Renal pelvis (tissue), 12 donors: Measurements from ENCODE around the gene TEDDM1. TPM values are rescaled to one million over a fixed set of nuclear protein-coding genes. Genes with fewer than 3 reads are reported as not detected.
"Not testable (repeated sequence)": the region's sequence is repeated elsewhere in the genome, so short reads cannot be mapped to it uniquely, and the experiment has no call there.

ENCODE experiments used
- DNase-seq: peaks from one replicate; pipeline ENCODE4 v3.0.0-alpha.2; 2013
- long read RNA-seq, 16 experiments: transcript quantifications; one replicate each; lab custom pipeline, GENCODE V29; 2026
- polyA plus RNA-seq, 3 donors: library from polyadenylated mRNA; unstranded; fragments of 120-200 nt; gene quantifications; one replicate each; pipeline ENCODE4 v1.2.1, GENCODE V29; 2013; ENCODE audit not compliant: insufficient read length in 3 of 3

The TEDDM1 gene, protein sequence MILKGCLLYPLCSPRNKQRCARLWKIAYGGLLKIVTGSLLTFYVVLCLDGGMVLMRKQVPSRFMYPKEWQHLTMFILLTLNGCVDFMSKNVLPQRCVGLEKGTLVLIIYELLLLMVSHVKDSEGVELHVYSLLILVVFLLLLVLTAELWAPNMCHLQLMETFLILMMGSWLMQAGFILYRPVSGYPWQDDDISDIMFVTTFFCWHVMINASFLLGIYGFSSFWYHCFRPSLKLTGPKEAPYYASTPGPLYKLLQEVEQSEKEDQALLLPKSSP
- under 1 TPM; 0.07 to 0.22 (median 0.21) TPM for polyA plus RNA-seq
- long read RNA-seq, donor 1: 0 reads
- long read RNA-seq, donor 2, partial matches to known transcripts: 0 of 1 reads
- long read RNA-seq, donor 2, other reads (novel, unspliced or antisense): 0 of 1 reads
- long read RNA-seq, donor 3: 0 reads
- long read RNA-seq, donor 4, partial matches to known transcripts: 0 of 1 reads
- long read RNA-seq, donor 4, other reads (novel, unspliced or antisense): 0 of 1 reads
- long read RNA-seq, donor 5: 0 reads
- long read RNA-seq, donor 6: 0 reads
- long read RNA-seq, donor 7: 0 reads
- long read RNA-seq, donor 8: 0 reads
- long read RNA-seq, donor 9: 0 reads
- long read RNA-seq, donor 10, partial matches to known transcripts: 0 of 1 reads
- long read RNA-seq, donor 10, other reads (novel, unspliced or antisense): 0 of 1 reads
- long read RNA-seq, donor 11: 0 reads
- long read RNA-seq, donor 12: 0 reads
- long read RNA-seq, donor 13: 0 reads
- long read RNA-seq, donor 14: 0 reads
- long read RNA-seq, donor 15: 0 reads
- long read RNA-seq, donor 16: 0 reads

DNA sequence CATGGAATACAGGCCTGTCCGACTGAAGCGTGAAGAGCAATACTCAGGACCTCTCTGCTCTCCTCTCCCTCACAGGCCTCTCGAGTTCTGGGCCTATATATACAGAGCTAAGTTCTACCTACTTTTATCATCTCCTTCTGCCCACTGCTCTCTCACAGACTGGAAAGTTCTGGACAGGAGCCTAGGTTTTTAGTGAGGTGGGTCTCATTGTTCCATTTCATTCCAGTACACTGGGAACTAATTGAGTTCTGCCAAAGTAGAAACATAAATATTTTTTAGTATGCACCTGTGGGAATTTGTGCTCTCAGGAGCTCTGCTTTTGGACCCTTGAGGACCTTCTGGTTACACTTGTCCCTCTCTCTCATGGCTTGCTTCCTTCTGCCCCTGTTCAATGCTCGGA lies at the start of gene TEDDM1:
TEDDM1 (minus strand) TSS at position 101 of the 400 bp plus-strand sequence. CDS start 182 bp downstream, outside the sequence.
- DNase-seq: no peak

DNA sequence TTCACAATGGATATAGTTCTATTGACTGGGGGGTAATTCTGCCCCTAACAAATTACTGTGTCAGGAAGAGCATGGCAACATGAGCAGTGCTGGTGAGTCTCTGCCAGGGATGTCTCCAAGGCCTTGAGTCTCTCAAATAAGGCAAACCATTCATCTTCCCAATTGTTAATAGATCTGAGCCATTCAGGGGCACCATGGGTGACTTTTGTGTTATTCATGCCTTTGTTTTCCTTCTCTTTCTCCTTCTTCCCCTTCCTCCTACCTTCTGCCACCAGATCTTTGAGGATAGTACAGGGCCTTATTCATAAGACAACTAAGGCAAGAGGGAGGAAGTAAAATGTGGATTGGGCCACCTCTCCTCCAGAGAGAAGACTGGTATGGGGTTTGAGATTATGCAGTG lies 49.6 kb upstream of the TEDDM1 start, which contains the start of gene RGSL1:
RGSL1 (plus strand) TSS at position 60 of the 400 bp plus-strand sequence; CDS start at position 80, 20 bp downstream.
- no peak for DNase-seq

DNA sequence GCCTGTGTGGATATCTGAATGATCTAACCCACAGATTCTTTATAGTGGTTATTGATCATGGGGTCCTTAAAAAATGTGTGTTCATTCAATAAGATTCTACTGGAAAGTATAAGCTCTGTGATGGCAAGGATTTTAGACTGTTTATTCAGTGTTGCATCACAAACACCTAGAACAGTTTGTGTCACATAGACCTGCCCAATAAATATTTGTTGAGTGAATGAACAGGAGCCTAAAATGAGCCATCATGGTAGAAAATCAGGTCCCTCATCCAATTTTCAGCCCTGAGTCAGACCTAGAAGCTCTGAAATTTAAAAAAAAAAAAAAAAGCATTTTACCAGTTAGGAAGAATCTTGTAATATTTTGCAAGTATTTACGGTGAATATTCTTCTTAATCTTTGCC lies 47.2 kb upstream of the TEDDM1 start:
- no peak for DNase-seq

DNA sequence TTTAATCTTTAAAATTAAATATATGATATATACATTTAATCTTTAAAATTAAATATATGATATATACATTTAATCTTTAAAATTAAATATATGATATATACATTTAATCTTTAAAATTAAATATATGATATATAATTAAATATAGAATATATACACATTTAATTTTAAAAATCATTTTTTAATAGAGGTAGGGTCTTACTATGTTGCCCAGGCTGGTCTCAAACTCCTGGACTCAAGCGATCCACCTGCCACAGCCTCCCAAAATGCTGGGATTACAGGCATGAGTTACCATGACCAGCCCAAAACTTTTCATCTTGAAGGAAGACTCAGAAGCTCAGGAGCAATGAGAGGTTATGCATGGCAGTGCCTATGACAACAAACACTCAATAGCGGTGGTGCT lies 46.7 kb upstream of the TEDDM1 start:
- DNase-seq: not testable (repeated sequence)

DNA sequence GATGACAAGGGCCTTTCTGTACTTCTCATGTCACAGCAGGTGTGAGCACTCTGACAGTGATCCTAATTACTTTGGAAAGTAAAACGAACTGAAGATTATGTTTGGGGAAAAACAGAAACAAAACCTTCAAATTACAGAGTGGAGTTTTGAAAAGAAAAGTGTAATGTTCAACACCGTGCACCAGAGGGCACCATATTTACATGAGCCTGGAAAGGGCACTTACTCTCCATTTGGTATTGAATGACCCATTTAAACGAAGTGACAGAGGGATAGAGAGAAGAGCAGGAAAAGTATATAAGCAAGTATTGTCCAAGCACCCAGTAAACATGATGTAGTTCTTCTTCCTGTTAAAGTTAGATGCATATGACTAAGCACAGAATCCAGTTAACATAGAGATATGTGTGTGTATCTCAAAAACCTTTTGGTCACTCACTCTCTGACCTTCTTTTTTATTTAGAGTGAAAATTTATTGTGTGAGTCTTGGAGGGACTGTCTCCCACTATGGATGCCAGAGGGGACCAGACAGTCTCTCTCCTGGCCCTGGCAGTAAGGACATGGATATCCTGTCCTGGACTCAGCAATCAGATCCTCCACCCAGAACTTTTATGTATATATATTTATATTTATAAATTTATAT lies 45.7 kb upstream of the TEDDM1 start:
- DNase-seq: peak; percentile 2

DNA sequence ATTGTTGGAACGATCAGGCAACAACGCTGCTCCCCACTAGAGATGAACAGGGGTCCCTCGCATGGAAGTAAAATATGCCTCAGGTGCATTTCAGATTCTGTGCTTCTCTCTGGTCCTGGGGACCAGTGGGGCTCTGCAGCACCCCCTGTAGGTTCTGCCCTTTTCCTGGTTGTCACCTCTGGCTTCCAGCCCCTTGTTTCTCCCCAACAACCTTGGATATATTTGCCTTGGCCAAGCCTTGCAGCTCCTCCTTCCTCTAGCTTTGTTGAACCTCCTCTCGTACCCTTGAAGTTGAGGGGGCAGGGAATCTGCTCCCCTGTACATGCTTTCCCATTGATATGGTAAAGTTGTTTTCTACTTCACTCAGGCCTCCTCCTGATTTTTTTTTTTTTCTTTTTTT lies 44.0 kb upstream of the TEDDM1 start:
- DNase-seq: no peak

DNA sequence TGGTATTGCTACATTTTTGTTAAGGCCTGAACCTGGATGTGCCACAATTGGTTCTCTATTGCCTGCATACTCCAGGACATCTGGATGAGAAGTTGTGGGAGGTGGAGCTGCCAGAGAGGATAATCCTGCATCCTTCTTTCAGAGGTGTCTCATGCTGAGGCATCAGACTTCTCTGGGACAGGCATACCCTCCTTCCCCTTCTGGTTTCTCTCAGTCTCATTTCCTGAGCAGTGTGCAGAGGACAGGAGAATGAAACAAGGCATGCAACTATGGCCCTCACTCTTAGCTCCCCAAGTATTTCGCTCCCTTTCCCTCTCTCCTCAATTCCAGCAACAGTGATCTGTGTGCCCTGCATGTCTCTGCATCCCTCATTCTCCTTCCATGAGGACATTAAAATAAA lies 41.9 kb upstream of the TEDDM1 start:
- no peak for DNase-seq

DNA sequence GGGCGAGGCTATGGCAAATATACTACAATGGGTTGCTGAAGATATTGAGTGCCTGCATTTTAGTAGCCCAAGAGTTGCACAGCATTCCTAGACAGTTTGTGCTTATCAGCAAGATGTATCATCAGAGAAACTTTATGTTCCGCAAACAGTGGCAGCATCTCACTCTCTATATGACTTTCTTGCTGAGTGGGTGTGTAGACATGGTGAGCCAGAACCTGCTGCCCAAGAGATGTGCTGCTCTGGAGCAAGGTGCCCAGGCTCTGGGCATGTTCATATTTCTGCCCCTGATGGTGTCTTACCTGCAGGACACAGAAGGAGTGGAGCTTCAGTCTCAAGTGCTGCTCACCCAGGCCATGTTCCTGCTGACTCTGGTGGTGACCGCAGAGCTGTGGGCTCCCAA lies 41.3 kb upstream of the TEDDM1 start:
- no peak for DNase-seq

DNA sequence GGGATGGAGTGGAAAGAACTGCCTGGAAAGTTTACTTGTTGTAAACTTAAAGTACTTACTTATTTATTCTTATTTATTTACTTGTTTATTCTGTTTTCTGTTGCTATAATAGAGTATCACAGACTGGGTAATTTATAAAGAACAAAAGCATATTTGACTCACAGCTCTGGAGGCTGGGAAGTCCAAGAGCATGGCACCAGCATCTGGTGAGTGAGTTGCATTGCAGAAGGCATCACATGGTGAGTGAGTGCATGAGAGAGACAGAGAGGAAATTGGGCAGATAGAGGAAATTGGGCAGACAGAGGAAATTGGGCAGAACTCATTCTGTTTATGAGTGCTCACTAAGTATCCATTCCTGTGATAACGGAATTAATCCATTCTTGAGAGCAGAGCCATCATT lies 37.9 kb upstream of the TEDDM1 start:
- no peak for DNase-seq

DNA sequence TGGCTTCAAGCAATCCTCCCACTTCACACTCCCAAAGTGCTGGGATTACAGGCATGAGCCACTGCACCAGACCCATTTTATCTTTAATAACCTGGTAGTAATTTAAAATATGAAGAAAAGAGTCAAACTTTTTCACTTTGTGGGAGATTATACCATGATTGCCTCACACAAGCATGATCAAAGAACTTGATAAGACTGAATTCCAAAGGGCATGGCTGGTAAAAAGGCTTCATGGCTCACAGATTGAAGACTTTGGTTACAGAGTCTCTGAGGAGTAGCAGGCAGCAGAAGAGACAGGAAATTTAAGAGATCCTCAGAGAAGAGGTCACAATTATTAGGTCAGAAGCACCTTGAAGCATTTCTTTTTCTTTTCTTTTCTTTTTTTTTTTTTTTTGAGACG lies 33.1 kb upstream of the TEDDM1 start:
- DNase-seq: no peak

DNA sequence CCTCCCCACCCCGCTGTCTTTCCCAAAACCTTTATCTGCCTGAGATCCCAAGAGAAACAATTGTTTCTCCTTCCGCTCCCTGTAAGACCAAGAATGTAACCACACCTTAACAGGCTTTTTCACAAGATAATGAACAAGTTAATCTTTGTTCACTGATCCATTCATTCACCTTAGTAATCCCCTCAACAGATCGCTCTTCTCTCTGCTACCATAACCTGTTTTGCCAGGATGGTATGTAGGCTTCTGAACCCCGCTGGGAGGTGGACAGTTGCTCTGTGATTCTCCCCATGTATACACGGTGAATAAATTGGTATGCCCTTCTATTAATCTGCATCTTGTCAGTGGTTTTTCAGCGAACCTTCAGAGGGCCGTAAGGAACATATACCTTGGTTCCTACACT lies 30.8 kb upstream of the TEDDM1 start:
- no peak for DNase-seq

DNA sequence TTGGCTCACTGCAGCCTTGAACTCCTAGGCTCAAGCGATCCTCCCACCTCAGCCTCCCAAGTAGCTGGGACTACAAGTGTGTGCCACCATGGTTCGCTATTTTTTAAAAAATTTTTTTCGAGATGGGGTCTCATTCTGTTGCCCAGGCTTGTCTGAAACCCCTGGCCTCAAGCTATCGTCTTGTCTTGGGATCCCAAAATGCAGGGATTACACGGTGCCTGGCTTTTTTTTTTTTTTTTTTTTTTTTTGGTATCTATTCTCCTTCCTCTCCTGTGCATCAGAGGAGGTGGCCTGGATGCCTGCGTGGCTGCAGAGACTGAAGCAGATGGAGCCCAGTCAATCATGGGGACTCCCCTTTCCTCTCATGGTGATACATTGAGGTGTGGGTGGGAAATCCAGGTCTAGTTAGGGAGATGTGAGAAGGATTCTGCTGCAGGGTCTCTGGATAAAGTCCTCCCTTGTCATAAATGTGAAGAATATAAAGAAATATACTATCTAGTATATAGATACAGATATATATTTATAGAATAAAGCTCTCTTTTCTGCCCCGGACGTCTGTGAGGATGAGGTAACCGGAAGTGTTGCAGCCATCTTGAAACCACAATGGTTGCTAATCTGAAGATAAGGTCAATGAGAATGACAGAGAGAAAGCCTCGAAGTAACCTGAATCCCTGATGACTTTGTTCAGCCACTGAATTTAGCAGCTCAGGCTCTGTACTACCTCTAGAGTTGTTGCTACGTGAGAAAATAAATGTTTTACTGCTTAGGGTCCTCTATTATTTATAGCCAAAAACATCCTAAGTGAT lies 30.0 kb upstream of the TEDDM1 start:
- DNase-seq: no peak

DNA sequence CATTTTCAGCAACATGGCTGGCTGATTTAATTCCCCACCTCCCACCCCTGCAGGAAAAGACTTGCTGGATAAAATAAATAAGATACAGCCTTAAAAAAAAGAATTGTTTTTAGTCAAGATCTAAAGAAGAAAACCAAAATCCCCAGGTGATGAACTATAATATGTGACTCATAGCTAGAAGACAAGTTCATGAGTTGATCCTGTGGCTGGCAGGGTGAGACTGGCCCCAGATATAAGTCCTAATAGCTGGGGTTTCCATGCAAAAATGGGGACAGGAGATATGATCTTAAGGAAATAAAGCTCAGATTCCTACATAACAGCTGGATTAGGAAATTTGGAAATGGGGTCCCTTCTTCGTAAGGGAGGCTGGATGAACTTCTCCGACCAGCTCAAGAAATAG lies 27.6 kb upstream of the TEDDM1 start:
- DNase-seq: no peak

DNA sequence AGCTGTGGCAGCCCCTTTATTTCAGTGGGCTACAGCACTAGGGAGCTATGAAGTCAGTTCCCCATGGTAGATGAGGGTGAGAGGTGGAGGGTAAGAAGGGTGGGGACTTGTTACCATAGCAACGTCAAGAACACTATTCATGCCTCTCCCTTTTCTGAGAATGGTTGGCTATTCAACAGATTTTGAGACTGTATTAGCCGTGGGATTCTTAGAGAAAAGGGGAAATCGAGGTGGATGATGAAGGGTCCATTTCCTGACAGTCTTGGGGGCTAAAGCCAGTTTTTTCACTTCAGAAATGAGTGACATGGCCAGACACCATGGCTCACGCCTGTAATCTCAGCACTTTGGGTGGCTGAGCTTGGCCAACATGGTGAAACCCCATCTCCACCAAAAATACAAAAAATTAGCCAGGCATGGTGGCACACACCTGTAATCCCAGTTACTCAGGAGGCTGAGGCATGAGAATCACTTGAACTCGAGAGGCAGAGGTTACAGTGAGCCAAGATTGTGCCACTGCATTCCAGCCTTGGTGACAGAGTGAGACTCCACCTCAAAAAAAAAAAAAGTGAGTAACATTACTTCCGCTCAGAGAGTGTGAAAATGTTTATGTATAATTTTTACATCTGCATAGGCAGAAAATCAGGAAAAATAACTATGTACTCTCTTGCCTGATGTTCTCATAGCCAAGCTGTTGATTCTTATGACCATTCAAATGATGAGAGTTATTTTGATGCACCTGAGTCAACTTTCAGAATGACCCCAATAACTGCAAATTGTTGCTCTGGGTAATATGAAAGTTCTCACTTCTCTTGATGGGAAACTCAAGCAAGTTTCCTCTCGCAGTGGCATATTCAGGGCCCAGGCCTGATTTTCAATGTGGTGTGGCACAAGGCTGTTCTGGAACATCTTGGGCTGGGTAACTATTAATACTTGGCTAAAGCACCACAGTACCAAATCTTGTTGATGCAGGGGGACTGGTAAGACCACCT lies 26.3 kb upstream of the TEDDM1 start:
- no peak for DNase-seq

DNA sequence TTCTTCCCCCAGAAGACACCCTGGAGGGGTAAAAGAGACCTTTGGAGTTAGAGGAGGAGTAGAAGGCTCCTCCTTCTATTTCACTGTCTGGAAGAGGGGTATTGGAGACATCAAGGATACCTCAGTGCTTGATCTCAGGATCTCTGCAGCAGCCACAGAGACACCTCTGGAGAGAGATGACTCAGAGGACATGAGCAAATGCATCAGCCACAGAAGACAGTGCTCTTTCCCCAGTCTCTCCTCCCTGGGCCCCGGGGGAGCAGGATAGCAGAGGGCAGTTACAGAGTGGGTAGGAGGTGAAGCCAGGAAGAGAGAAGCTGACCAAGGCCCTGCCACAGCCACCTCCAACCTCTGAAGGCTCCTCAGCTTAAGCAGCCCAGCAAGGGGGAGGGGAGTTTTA lies 15.3 kb upstream of the TEDDM1 start:
- no peak for DNase-seq

DNA sequence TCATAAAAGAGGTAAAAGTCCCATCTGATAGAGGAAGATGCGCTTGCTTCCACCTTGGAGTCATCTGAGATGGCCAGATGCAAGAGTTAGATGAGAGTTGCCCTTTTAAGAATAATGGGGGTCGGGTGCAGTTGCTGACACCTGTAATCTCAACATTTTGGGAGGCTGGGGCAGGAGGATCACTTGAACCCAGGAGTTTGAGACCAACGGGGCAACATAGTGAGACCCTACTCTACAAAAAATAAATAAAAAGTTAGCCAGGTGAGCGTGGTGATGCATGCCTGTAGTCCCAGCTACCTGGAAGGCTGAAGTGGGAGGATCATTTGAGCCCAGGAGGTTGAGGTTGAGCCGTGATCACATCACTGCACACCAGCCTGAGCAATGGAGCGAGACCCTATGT lies 13.5 kb upstream of the TEDDM1 start:
- no peak for DNase-seq

DNA sequence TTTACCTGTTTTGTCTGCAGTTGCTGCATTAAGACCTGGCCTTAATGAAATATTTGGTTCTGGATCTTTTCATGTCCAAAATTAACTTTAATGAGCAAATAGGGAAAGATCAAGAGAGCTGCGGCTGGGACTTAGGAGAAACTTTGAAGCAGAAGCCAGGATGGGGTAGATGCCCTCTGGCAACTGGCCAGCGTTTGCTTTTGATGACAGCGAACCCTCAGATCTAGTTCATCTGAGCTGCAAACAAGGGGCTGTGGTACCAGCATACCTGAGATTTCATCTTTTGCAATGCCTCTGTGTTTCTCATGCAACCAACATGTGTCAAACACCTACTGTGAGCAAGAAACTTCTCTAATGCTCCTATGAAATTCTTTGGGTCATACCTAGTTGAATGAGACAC lies 13.0 kb upstream of the TEDDM1 start:
- DNase-seq: no peak

DNA sequence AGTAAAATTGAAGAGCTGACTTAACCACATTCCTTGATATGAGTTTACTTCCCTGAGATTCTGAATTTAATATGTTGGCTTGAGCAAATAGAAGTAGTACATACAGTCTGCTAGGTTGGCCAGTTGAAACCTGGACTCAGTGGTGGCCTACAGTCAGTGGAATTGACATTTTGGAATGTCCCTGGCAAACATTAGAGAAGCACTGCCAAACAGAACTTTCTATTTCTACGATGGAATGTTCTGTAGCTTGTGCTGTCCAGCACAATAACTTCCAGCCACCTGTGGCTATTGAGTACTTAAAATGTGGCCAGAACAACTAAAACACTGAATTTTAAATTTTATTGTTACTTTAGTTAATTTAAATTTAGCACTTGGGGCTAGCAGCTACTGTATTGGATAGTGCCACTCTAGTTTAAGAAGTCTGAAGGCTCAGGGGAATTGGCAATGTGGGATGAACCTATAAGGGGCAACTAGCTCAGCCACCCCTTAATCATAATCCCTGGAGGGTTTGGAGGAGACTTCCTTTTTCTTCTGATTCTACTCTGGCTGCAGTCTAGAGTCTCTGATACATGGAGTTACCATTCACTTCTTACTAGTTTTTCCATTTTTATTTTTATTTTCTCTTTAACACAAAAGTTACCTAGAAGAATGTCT lies 10.3 kb upstream of the TEDDM1 start:
- DNase-seq: no peak

DNA sequence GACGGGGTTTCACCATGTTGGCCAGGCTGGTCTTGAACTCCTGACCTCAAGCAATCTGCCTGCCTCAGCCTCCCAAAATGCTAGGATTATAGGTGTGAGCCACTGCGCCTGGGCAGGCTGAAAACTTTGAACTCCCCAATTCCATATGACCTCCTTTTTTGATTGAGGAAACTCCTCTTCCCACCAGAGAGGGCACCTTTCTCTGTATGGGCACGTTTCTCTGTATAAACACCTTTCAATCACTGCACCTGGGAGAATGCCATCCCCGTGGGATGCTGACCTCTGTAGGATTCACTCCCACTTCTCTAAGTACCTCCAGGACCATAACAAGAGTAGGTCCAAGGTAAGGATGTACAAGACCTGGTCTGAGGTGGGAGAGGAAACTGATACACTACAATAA lies 9.7 kb upstream of the TEDDM1 start:
- no peak for DNase-seq
